CD4-positive, alpha-beta T cell treated with Interleukin-15 for 4 hours (primary cell): ENCODE results near the gene RAPGEF1.

Experiments
- DNase-seq: peaks from one replicate; pipeline ENCODE4 v3.0.0-alpha.2; 2020; ENCODE audit warnings: low spot score

RAPGEF1 gene

DNA sequence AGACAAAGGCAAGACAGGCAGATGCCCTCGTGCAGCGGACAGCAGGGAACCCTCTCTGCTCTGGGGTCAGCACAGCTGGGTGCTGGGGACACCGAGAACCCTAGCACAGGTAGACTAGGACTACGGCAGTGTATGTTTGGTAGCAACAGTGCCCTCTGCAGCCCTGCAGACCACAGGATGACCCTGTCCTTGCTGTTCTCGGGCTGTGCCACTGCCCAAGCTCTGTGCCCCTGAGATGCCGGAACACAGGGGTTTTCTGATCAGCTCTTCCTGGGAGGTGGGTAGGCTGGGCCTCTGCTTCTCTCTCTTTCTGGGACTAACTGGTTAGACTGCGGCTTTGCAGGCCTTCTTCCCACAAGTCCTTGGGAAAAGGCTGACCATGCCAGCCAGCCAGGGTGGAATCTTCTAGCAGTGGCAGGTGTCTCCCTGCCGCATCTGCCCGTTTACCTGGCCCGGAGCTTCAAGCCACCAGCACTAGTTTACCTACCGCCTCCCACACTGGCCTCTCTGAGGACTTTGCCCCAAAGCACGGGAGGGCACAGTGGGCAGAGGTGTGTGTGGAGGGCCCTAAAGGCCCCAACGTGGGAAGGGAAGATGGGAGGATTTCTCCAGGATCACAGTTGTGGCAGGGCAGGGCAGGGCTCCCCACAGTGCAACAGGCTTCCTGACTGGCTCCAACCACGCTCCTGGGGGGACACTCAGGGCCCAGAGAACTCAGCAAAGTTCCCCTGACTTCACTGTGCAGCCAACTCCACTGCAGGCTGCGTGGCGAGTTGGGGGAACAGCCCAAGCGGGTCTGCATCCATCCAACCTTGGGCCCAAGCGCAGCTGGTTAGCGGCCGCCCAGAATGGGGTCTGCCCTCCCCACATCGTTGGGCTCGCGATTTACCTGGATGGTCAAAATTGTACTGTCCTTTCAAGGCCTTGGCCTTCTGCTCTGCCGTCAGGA lies 210.0 kb downstream of the RAPGEF1 start:
- no peak for DNase-seq

DNA sequence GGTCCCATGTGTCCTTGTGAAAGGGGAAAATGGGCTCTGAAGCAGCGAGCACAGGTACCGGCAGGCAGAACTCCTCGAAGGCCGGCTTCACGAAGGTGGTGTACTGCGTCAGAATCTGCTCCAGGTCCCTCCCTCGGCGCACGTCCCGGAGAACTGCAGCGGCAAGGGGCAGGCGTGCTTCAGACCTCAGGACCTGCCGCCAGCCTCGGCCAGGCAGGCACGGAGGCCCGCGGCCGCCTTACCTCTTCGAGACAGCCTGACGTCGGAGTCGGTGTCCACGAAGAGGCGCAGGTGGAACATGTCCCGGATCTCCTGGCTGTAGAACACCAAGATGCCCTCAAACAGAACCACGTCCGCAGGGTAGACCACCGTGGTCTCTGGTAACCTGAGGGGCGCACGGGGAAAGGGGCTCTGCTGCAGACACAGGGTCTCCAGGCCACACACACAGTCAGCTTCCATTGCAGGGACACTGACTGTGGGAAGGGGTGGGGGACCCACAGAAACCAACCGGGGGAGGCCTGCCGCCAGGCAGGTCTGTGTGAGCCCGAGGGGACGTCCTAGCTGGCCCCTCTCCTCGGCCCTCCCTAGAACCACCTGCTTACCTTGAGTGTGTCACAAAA lies 210.9 kb downstream of the RAPGEF1 start:
- DNase-seq: no peak

DNA sequence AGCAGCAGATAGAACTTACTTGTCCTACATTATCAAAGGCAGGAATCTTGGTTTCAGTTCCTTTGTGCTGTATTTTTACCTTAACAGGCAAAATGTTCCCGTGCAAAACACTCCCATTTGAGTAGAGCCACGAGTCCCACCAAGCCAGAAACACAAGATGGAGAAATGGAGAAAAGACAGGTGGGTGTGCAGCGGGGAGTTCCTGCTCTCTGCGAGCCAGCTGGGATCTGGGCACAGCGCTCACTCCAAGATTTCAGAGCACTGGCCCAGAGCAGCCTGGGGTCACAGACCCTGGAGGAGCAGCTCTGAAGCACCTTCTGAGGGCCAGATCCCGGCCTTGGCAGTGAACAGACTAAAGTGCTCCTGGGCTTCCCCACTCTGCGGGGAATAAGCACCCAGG lies 211.7 kb downstream of the RAPGEF1 start:
- no peak for DNase-seq
